ENCODE results near the gene GNAI3.

DNA sequence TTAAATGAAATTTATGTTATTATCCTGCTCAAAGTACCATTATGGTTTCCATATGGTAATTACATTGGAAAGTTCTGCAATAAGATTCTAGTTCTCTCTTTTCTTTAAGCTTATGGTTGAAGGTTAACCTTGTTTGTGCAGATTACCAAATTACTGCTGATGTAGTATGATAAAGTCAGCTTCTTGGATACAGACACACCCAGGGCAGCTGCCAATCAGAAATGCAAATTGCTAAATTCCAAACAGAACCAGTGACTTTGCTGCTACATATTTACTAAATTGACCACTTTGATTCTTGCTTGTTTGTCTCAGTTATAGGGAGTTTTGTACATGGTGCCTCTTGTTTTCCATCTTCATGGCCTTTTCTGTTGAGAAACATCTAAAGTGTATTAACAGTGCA, 44.5 kb downstream of the GNAI3 start:
- TF ChIP-seq ISL1 (CRISPR knock-in tag; IDR thresholded peaks at IDR 0.05) (no peak), GLIS3 (CRISPR knock-in tag; IDR thresholded peaks at IDR 0.05) (no peak), ZFP3 (CRISPR knock-in tag; IDR thresholded peaks at IDR 0.05) (no peak), PPARA (CRISPR knock-in tag; IDR thresholded peaks at IDR 0.05; ENCODE audit: borderline replicate concordance) (no peak), TCF4 (CRISPR knock-in tag; IDR thresholded peaks at IDR 0.05; ENCODE audit: borderline replicate concordance) (no peak), TOX (CRISPR knock-in tag; IDR thresholded peaks at IDR 0.05; ENCODE audit: borderline replicate concordance) (no peak), ZC3H10 (CRISPR knock-in tag; IDR thresholded peaks at IDR 0.05) (no peak), SNAI2 (CRISPR knock-in tag; IDR thresholded peaks at IDR 0.05) (no peak), RARB (CRISPR knock-in tag; IDR thresholded peaks at IDR 0.05) (no peak), ESRRG (CRISPR knock-in tag; IDR thresholded peaks at IDR 0.05) (no peak), OSR1 (CRISPR knock-in tag; IDR thresholded peaks at IDR 0.05) (no peak), ARNTL (CRISPR knock-in tag; IDR thresholded peaks at IDR 0.05; ENCODE audit: borderline replicate concordance, low read depth) (no peak)
- TF ChIP-seq, protein P1, sequence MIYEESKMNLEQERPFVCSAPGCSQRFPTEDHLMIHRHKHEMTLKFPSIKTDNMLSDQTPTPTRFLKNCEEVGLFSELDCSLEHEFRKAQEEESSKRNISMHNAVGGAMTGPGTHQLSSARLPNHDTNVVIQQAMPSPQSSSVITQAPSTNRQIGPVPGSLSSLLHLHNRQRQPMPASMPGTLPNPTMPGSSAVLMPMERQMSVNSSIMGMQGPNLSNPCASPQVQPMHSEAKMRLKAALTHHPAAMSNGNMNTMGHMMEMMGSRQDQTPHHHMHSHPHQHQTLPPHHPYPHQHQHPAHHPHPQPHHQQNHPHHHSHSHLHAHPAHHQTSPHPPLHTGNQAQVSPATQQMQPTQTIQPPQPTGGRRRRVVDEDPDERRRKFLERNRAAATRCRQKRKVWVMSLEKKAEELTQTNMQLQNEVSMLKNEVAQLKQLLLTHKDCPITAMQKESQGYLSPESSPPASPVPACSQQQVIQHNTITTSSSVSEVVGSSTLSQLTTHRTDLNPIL (CRISPR knock-in tag; IDR thresholded peaks at IDR 0.05; ENCODE audit: low read depth): no peak
- TF ChIP-seq, protein P2, sequence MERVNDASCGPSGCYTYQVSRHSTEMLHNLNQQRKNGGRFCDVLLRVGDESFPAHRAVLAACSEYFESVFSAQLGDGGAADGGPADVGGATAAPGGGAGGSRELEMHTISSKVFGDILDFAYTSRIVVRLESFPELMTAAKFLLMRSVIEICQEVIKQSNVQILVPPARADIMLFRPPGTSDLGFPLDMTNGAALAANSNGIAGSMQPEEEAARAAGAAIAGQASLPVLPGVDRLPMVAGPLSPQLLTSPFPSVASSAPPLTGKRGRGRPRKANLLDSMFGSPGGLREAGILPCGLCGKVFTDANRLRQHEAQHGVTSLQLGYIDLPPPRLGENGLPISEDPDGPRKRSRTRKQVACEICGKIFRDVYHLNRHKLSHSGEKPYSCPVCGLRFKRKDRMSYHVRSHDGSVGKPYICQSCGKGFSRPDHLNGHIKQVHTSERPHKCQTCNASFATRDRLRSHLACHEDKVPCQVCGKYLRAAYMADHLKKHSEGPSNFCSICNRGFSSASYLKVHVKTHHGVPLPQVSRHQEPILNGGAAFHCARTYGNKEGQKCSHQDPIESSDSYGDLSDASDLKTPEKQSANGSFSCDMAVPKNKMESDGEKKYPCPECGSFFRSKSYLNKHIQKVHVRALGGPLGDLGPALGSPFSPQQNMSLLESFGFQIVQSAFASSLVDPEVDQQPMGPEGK (CRISPR knock-in tag; IDR thresholded peaks at IDR 0.05; ENCODE audit: borderline replicate concordance): no peak
